Pancreas (tissue), 10 donors: ENCODE data around the gene TMEM187. TPM values are rescaled to one million over a fixed set of nuclear protein-coding genes. Genes with fewer than 3 reads are reported as not detected.

Source experiments
- ATAC-seq, 4 donors: fragments of 200-7000 bp; cut with Tn5 transposase; one replicate each; pipeline versions ENCODE4 v1.8.0 to v1.9.1; 2020; ENCODE audit warnings: mild to moderate bottlenecking in 4 of 4, moderate library complexity in 4 of 4
- DNase-seq, 6 donors: peaks; one replicate each; pipeline ENCODE4 v3.0.0-alpha.2; 2020
- FAIRE-seq: peaks from 2 replicates; lab custom pipeline; 2012; peaks lifted over from hg19 to GRCh38; lab: Jason Lieb, UNC
- H3K27ac ChIP-seq, 4 donors: fragments of 200-600 bp; sonication (generic); 1 replicate in 3 of 4; 2 replicates in 1 of 4; pipeline versions ENCODE4 v1.5.0 to v1.8.0; 2020
- H3K27me3 ChIP-seq, 4 donors: fragments of 200-600 bp; one replicate each; pipeline ENCODE4 v1.8.0; 2021
- H3K36me3 ChIP-seq, 3 donors: fragments of 200-600 bp; sonication (generic) in 1 of 3; one replicate each; pipeline versions ENCODE4 v1.5.0 to v1.8.0; 2020 to 2021
- H3K4me1 ChIP-seq, 3 donors: fragments of 200-600 bp; one replicate each; pipeline ENCODE4 v1.8.0; 2021
- H3K4me3 ChIP-seq, 4 donors: fragments of 200-600 bp; sonication (generic) in 2 of 4; one replicate each; pipeline versions ENCODE4 v1.5.0 to v1.8.0; 2020 to 2021
- H3K9me3 ChIP-seq, 4 donors: fragments of 200-600 bp; one replicate each; pipeline ENCODE4 v1.8.0; 2021
- WGBS, 2 donors: extraction: QIAGEN DNeasy Blood & Tissue Kit; methylation state at CpG; one replicate each; pipeline ENCODE4 v1.1.7; 2013; 5-methylcytosine and 5-hydroxymethylcytosine counted together
- intact Hi-C, 3 donors: fragments of 100-400 bp; cut with DNase I; formaldehyde crosslinking; loops; one replicate each; pipeline versions ENCODE4 v1.11.1 to v1.14.2; 2022
- polyA plus RNA-seq, 2 donors: library from polyadenylated mRNA; stranded (reverse); fragments of 200-250 nt; gene quantifications; one replicate each; pipeline ENCODE4 v1.2.3, GENCODE V29; 2013
- total RNA-seq, 6 donors: library from RNA; stranded (reverse); fragmentation: NEBNext Ultra II Directional in 4 of 6; extraction: Animal tissue kit (Norgen Biotek cat#: 25700) in 4 of 6; gene quantifications; one replicate each; pipeline versions ENCODE4 v1.2.1 to v1.2.4, GENCODE V29; 2021 to 2023
- TF ChIP-seq, protein P1 (sequence below), 4 donors: fragments of 200-600 bp; sonication (generic) in 3 of 4; IDR thresholded peaks; one replicate each; pipeline versions ENCODE4 v1.5.0 to v1.8.0; 2021; ENCODE audit warnings: antibody characterized with exemption in 4 of 4
- donor health status: healthy with polysubstance abuse.
- donor health status: DM: no; HTN: no; CAD: no; lungs with moderate emphysema.
- donor health status: DM: no; HTN: no; CAD: no.
- donor health status: control.
- donor health status: control.
- donor health status: Bipolar disorder and iron deficiency.
- donor health status: DM: yes; HTN: yes; CAD: no.
- donor health status: DM: no; HTN: no; CAD: no.
- donor health status: DM: no; HTN: no; CAD: no.
- donor health status: DM: yes; HTN: yes; CAD: no.

Gene TMEM187
- total and polyA plus RNA-seq, 8 donors = 5.2 to 12.4 (median 8.3) TPM

DNA sequence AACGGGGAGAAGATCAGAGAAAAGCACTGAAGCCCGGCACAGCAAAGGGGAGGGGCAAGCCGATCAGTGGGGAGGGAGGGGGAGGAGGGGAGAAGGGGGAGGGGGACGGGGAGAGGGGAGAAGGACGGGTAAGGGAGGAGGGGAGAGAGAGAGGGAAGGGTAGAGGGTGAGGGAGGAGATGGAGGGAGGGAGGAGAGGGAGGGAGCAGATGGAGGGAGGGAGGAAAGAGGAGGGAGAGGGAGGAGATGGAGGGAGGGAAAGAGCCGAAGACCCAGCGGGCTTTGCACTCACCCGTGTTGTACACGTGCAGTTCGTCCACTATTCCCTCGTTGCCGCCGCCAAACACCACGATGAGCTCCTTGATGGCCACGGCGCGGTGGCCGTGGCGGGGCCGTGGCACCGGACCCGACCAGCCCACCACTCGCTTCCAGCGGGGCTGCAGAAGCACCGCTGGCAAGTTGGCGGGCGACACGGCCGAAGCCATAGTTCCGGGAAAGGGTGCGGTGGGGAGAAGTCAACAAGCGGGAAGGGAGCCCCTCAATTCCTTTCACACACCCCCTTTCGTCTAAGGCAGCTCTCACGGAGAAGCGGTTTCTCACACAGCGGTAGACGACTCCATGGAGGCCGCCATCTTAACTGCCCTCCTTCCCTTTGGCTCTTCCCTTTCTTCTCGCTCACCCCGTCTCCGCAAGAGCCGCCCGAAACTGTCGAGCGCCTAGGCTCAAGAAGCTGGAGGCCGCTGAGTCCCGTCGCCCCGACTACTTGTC lies 2.0 kb upstream of the TMEM187 start:
- ATAC-seq = peak; percentile 15 to 28 (median 22)
- intact Hi-C loops = no loop called here
- H3K36me3 ChIP-seq = no peaks in the 10 kb centered on the region
- H3K4me1 ChIP-seq = peaks cover 0 to 14% (median 0%) of the 10 kb centered on the region in 3 donors
- no peaks in the 10 kb centered on the region for H3K9me3 ChIP-seq
- peak overlapping the region; percentile 94 to 99 (median 98) for H3K27ac ChIP-seq
- H3K27me3 ChIP-seq = no peaks in the 10 kb centered on the region
- DNase-seq = peak in 3 of 6 donors; percentile 43 to 80 (median 60)
- H3K4me3 ChIP-seq = peak overlapping the region; percentile 66 to 92 (median 78)
- no peak for FAIRE-seq
- WGBS, 2 donors = 0 to 6% methylated on average over 41 to 49 of the region's 49 CpGs
- TF ChIP-seq, protein P1, sequence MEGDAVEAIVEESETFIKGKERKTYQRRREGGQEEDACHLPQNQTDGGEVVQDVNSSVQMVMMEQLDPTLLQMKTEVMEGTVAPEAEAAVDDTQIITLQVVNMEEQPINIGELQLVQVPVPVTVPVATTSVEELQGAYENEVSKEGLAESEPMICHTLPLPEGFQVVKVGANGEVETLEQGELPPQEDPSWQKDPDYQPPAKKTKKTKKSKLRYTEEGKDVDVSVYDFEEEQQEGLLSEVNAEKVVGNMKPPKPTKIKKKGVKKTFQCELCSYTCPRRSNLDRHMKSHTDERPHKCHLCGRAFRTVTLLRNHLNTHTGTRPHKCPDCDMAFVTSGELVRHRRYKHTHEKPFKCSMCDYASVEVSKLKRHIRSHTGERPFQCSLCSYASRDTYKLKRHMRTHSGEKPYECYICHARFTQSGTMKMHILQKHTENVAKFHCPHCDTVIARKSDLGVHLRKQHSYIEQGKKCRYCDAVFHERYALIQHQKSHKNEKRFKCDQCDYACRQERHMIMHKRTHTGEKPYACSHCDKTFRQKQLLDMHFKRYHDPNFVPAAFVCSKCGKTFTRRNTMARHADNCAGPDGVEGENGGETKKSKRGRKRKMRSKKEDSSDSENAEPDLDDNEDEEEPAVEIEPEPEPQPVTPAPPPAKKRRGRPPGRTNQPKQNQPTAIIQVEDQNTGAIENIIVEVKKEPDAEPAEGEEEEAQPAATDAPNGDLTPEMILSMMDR (IDR thresholded peaks at IDR 0.05) = no peak

DNA sequence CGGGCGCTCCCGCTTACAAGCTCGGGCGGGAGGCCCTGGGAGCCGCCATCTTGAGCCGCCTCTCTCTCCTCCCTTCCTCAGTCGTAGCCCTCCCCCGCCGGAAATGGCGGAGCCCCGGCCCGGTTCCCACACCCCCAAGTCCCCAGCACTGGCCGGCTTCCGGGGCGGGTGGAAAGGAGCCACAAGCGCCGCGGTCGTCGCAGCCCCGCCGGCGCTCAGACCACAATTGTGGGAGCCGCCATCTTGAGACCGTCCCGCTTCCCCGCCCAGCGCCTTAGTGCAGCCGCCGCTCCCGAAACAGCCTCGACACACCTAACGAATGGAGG lies 1.5 kb upstream of the TMEM187 start:
- no peaks in the 10 kb centered on the region for H3K36me3 ChIP-seq
- H3K4me3 ChIP-seq = peak overlapping the region; percentile 66 to 92 (median 78)
- WGBS, 2 donors = 0 to 3% methylated on average over 34 of the region's 34 CpGs
- FAIRE-seq (peak; percentile 84), ATAC-seq (peak; percentile 72 to 83 (median 74)), DNase-seq (peak; percentile 83 to 96 (median 94))
- H3K27me3 ChIP-seq = no peaks in the 10 kb centered on the region
- TF ChIP-seq, protein P1 (IDR thresholded peaks at IDR 0.05) = no peak
- H3K4me1 ChIP-seq = peaks cover 0 to 14% (median 0%) of the 10 kb centered on the region in 3 donors
- intact Hi-C loops = no loop called here
- no peaks in the 10 kb centered on the region for H3K9me3 ChIP-seq
- peak overlapping the region; percentile 94 to 99 (median 98) for H3K27ac ChIP-seq

DNA sequence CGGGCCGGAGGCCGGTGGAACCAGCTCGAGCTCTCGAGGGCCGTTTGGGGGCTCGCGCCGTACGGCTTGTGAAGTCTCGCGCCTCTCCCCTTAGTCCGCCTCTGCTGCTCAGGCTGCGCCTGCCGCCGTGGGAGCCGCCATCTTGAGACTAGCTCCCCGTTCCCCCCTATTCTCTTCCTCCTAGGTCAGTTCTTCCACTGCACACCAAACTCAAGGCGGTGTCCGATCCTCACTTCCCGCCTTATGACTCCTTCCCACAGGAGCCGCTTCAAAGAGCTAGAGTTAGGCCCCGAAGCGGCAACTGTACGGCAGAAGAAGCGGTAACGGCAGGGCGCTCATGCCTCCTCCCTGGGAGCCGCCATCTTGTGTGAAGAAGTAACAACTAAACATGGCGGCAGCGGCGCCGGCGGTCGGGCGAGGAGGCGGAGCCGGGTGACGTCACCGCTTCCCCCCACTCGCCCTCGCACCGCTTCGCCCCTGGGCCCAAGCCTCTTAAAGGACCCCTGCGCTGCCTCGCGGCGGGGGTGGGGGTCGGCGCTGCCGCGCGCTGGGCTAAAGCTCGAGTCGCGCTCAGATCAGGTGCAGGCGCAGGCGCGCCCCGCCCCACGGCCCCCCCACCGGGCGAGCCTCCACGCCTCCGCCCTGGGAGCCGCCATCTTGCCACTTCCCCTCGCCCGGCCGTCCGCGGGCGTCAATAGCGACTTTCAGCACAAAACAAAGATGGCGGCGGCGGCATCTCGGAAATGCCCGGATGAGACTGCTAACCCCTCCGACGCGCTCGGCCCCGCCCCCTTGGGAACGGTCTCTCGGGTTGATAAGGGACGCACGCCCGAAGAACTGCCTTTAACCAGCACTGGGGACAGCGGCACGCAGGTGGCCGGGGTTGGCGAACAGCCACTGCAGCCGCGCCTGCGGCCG lies 845 bp upstream of the TMEM187 start, which contains the start of gene HCFC1:
Gene HCFC1 (minus strand): TSS at position 369 of the 918 bp plus-strand sequence. CDS start 978 bp downstream, outside the sequence.
- H3K4me1 ChIP-seq = peaks cover 0 to 14% (median 0%) of the 10 kb centered on the region in 3 donors
- intact Hi-C loops = no loop called here
- DNase-seq = peak; percentile 88 to 97 (median 95)
- TF ChIP-seq, protein P1 (IDR thresholded peaks at IDR 0.05) = no peak
- H3K4me3 ChIP-seq = peak within 1 kb of the TSS; percentile 66 to 92 (median 78)
- WGBS, 2 donors = 0 to 7% methylated on average over 72 to 96 of the region's 96 CpGs
- H3K27ac ChIP-seq = peak within 1 kb of the TSS; percentile 94 to 99 (median 98)
- ATAC-seq = peak; percentile 71 to 78 (median 73)
- H3K9me3 ChIP-seq = no peaks in the 10 kb centered on the region
- no peaks in the 10 kb centered on the region for H3K27me3 ChIP-seq
- no peaks in the 10 kb centered on the region for H3K36me3 ChIP-seq
- FAIRE-seq = no peak

DNA sequence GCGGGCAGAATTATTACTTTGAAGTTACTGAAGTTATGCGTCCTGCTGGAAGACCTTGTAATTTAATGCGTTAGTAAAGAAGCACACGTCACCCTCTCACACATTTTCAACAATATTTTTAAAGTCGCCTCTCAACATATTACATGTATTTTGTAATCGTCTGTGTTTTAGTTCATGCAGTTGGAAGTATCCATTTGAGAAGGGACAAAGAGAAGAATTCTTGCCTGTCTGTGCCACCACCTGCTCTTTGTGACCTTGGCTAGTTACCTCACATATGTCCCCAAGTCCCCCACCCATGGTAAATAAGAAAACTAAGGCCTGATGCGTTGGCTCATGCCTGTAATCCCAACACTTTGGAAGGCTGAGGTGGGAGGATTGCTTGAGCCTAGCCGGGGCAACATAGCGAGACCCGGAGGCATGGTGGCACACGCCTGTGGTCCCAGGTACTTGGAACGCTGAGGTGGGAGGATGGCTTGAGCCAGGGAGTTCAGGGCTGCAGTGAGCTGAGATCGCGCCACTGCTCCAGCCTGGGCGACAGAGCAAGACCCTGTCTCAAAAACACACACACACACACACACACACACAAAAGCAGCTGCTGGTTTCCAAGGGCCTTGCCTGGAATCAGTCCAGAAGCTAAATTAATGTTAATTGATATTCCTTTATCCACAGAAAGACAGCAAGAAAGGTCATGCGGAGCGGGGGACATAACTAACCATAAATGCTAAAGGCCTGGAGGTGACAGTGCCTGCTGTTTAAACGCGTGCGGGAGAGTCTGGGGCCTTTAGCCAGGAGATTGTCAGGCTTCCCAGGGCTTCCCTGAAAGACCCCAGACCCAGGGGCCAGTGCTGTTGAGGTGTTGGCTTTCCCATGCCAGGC lies 811 bp downstream of the TMEM187 start:
- H3K4me3 ChIP-seq = peak overlapping the region; percentile 35 to 92 (median 55)
- no peaks in the 10 kb centered on the region for H3K36me3 ChIP-seq
- peak overlapping the region; percentile 94 to 99 (median 98) for H3K27ac ChIP-seq
- 11 to 32% methylated on average over 20 of the region's 20 CpGs for WGBS, 2 donors
- peaks cover 0 to 14% (median 0%) of the 10 kb centered on the region in 3 donors for H3K4me1 ChIP-seq
- H3K27me3 ChIP-seq = no peaks in the 10 kb centered on the region
- DNase-seq (peak in 3 of 6 donors; percentile 39 to 56 (median 41)), FAIRE-seq (no peak), ATAC-seq (no peak)
- intact Hi-C loops = no loop called here
- H3K9me3 ChIP-seq = no peaks in the 10 kb centered on the region
- TF ChIP-seq, protein P1 (IDR thresholded peaks at IDR 0.05) = no peak
